HEK293T (cell line): ENCODE data around the gene SLC12A4.

Source experiments
- CTCF ChIA-PET: fragments of 350-600 bp; formaldehyde crosslinking; extraction: SDS; loops from one replicate; lab custom pipeline; 2021; ENCODE audit warnings: antibody characterized with exemption, inconsistent platforms; lab: Yijun Ruan, JAX
- POLR2A ChIA-PET: fragments of 350-600 bp; formaldehyde crosslinking; extraction: SDS; loops from one replicate; lab custom pipeline; 2020; ENCODE audit warnings: antibody characterized with exemption, inconsistent platforms; lab: Yijun Ruan, JAX
- DNase-seq: peaks from one replicate; pipeline ENCODE4 v3.0.0; 2012; ENCODE audit warnings: mixed read lengths; ENCODE audit errors: extremely low spot score
- ARNT ChIP-seq: fragments of 450-650 bp; IDR thresholded peaks from 2 replicates; pipeline ENCODE4 v1.6.1; 2017; ENCODE audit warnings: mild to moderate bottlenecking
- BHLHE40 ChIP-seq: fragments of 450-650 bp; IDR thresholded peaks from 2 replicates; pipeline ENCODE4 v1.6.1; 2016; ENCODE audit warnings: mild to moderate bottlenecking, moderate library complexity, borderline replicate concordance
- CTBP1 ChIP-seq: fragments of 450-650 bp; IDR thresholded peaks from 2 replicates; pipeline ENCODE4 v1.6.1; 2016; ENCODE audit warnings: borderline replicate concordance
- ELF4 ChIP-seq: fragments of 450-650 bp; IDR thresholded peaks from 2 replicates; pipeline ENCODE4 v1.6.1; 2017; ENCODE audit warnings: antibody characterized with exemption
- FOXA1 ChIP-seq: fragments of 450-650 bp; IDR thresholded peaks from 2 replicates; pipeline ENCODE4 v1.6.1; 2016; ENCODE audit warnings: mild to moderate bottlenecking
- FOXK2 ChIP-seq: fragments of 450-650 bp; IDR thresholded peaks from 2 replicates; pipeline ENCODE4 v1.6.1; 2016; ENCODE audit warnings: mild to moderate bottlenecking
- FOXM1 ChIP-seq: fragments of 450-650 bp; IDR thresholded peaks from 2 replicates; pipeline ENCODE4 v1.6.1; 2017; ENCODE audit warnings: mild to moderate bottlenecking, borderline replicate concordance
- HDGF ChIP-seq: fragments of 450-650 bp; IDR thresholded peaks from 2 replicates; pipeline ENCODE4 v1.6.1; 2017; ENCODE audit warnings: antibody characterized with exemption, borderline replicate concordance
- L3MBTL2 ChIP-seq: fragments of 450-650 bp; conservative IDR thresholded peaks from 2 replicates; pipeline ENCODE4 v1.6.1; 2016; ENCODE audit warnings: mild to moderate bottlenecking
- LEF1 ChIP-seq: fragments of 450-650 bp; IDR thresholded peaks from 2 replicates; pipeline ENCODE4 v1.6.1; 2017; ENCODE audit warnings: mild to moderate bottlenecking, borderline replicate concordance
- NFRKB ChIP-seq: fragments of 450-650 bp; IDR thresholded peaks from 2 replicates; pipeline ENCODE4 v1.6.1; 2016; ENCODE audit warnings: mild to moderate bottlenecking, moderate library complexity
- PKNOX1 ChIP-seq: fragments of 450-650 bp; IDR thresholded peaks from 2 replicates; pipeline ENCODE4 v1.6.1; 2016
- SP1 ChIP-seq: fragments of 450-650 bp; IDR thresholded peaks from 2 replicates; pipeline ENCODE4 v1.6.1; 2017
- SUZ12 ChIP-seq: fragments of 450-650 bp; IDR thresholded peaks from 2 replicates; pipeline ENCODE4 v1.6.1; 2016; ENCODE audit warnings: mild to moderate bottlenecking
- TARDBP ChIP-seq: fragments of 450-650 bp; IDR thresholded peaks from 2 replicates; pipeline ENCODE4 v1.6.1; 2016
- ZNF384 ChIP-seq: fragments of 450-650 bp; IDR thresholded peaks from 2 replicates; pipeline ENCODE4 v1.6.1; 2016

Gene SLC12A4

GRCh38 chr16:67969254-67970039, 1.0 kb upstream of the SLC12A4 start:
- CTCF ChIA-PET, result interaction anchor here (0.6 kb wide), 1 partner anchor 398 kb away, joined by 3 read pairs; no protein-coding TSS in a partner anchor
- no peak for TF ChIP-seq ZNF384
- no peak for TF ChIP-seq CTBP1
- TF ChIP-seq ELF4, result no peak
- TF ChIP-seq NFRKB, result no peak
- TF ChIP-seq SP1, result no peak
- POLR2A ChIA-PET, result no interaction called here
- no peak for DNase-seq

- ChIA-PET CTCF (interaction anchor here (1.1 kb wide), 1 partner anchor 66 kb away, joined by 3 read pairs; no protein-coding TSS in a partner anchor), POLR2A (no interaction called here)
- DNase-seq, result peak; percentile 49
- no peak for TF ChIP-seq PKNOX1
- TF ChIP-seq FOXA1, result no peak
- TF ChIP-seq HDGF, result no peak
- no peak for TF ChIP-seq SUZ12
- TF ChIP-seq ARNT, result no peak
- no peak for TF ChIP-seq FOXK2
- TF ChIP-seq BHLHE40, result no peak
- TF ChIP-seq ZNF384, result no peak
- no peak for TF ChIP-seq ELF4
- TF ChIP-seq LEF1, result no peak
- TF ChIP-seq NFRKB, result no peak
- no peak for TF ChIP-seq FOXM1
- no peak for TF ChIP-seq CTBP1
- no peak for TF ChIP-seq SP1
- TF ChIP-seq L3MBTL2, result no peak
- TF ChIP-seq TARDBP, result no peak
Observed at GRCh38 chr16:67967958-67968399, 458 bp downstream of the SLC12A4 start.

GRCh38 chr16:67967183-67967957, 1.1 kb downstream of the SLC12A4 start:
- ChIA-PET POLR2A (no interaction called here), CTCF (interaction anchor here (1.1 kb wide), 1 partner anchor 66 kb away, joined by 3 read pairs; no protein-coding TSS in a partner anchor)
- TF ChIP-seq ELF4 (no peak), NFRKB (no peak), SP1 (no peak), FOXK2 (no peak), ARNT (no peak), PKNOX1 (no peak), ZNF384 (no peak), FOXM1 (no peak), TARDBP (no peak), FOXA1 (no peak), L3MBTL2 (no peak), HDGF (no peak), SUZ12 (no peak), BHLHE40 (no peak), CTBP1 (no peak), LEF1 (no peak)
- DNase-seq, result no peak

- ChIA-PET POLR2A (interaction anchor here (1.1 to 1.2 kb wide), 3 partner anchors 10 to 307 kb away, joined by 3 to 5 read pairs (median 3); partner anchors contain the start of gene ACD), CTCF (interaction anchor here (0.6 to 1.2 kb wide), 4 partner anchors 25 to 99 kb away, joined by 3 to 4 read pairs (median 3); no protein-coding TSS in a partner anchor)
- DNase-seq, result no peak
- TF ChIP-seq LEF1, result no peak
- peak; percentile 17; the same call in 1 of the 2 replicates for TF ChIP-seq HDGF
Observed at GRCh38 chr16:67966549-67967182, 1.8 kb downstream of the SLC12A4 start.

GRCh38 chr16:67965668-67966548, 2.5 kb downstream of the SLC12A4 start:
- ChIA-PET CTCF (interaction anchor here (0.6 to 1.2 kb wide), 4 partner anchors 26 to 100 kb away, joined by 3 to 4 read pairs (median 3); no protein-coding TSS in a partner anchor), POLR2A (interaction anchor here (1.1 to 1.2 kb wide), 3 partner anchors 9 to 306 kb away, joined by 3 to 5 read pairs (median 3); partner anchors contain the start of gene ACD)
- DNase-seq, result no peak
- TF ChIP-seq LEF1, result no peak
- TF ChIP-seq HDGF, result no peak
- no peak for TF ChIP-seq SUZ12
- TF ChIP-seq NFRKB, result no peak
- TF ChIP-seq FOXK2, result no peak
